GM19324 (cell line): ENCODE data around the gene WDR64.
"Not testable (repeated sequence)": the region's sequence is repeated elsewhere in the genome, so short reads cannot be mapped to it uniquely, and the experiment has no call there.

Experiments used
- ATAC-seq: cut with Tn5 transposase; IDR thresholded peaks from one replicate; pipeline ENCODE4 v1.9.1; 2021; ENCODE audit warnings: mild to moderate bottlenecking, moderate library complexity; ENCODE audit not compliant: unreplicated experiment, low FRiP score

WDR64 gene

DNA sequence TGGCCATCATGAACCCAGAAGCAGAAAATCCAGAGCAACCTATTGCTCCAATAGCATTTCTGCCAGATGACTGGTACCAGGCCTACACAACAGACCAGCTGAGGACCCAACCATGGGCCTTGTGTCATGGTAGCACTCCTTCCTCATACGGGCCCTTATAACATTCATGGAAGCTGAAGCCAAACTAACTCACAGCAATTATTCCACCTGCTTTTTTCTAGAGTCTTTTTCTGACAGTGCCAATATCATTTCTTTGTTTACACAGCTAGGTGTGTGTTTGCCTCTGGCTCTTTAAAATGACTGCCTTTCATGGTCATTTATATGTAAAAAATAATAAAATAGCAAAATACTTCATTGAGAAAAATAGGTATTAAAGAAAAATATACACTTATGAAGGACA lies 3.9 kb upstream of the WDR64 start:
- no peak for ATAC-seq

- no peak for ATAC-seq
These were observed 1.9 kb downstream of the WDR64 start for GRCh38 chr1:241654019-241654418.

GRCh38 chr1:241654641-241655040 lies 2.6 kb downstream of the WDR64 start:
- no peak for ATAC-seq

DNA sequence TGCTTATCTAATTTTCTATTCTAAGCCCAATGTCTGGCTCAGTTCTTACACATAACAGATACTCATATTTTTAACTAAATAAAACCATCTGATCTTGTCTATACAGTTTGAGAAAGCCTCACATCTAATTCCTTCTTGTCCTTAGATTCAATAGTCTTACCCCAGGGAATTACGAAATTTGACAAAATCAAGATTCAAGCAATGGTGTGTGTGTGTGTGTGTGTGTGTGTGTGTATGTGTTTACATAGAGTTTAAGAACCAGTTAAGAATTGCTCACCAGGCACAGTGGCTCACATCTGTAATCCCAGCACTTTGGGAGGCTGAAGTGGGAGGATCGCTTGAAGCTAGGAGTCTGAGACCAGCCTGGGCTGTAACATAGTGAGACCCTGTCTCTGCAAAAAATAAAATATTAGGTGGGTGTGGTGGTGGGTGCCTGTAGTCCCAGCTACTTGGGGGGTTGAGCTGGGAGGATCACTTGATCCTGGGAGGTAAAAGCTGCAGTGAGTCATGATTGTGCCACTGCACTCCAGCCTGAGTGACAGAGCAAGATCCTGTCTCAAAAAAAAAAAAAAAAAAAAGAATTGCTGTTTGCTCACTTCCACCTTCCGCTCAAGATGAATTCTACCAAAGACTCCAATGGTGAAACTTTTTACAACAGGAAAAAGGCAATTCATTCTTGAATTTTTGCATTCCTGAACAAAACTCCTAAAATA lies 6.2 kb downstream of the WDR64 start:
- no peak for ATAC-seq

GRCh38 chr1:241659016-241659415 lies 6.9 kb downstream of the WDR64 start:
- not testable (repeated sequence) for ATAC-seq

DNA sequence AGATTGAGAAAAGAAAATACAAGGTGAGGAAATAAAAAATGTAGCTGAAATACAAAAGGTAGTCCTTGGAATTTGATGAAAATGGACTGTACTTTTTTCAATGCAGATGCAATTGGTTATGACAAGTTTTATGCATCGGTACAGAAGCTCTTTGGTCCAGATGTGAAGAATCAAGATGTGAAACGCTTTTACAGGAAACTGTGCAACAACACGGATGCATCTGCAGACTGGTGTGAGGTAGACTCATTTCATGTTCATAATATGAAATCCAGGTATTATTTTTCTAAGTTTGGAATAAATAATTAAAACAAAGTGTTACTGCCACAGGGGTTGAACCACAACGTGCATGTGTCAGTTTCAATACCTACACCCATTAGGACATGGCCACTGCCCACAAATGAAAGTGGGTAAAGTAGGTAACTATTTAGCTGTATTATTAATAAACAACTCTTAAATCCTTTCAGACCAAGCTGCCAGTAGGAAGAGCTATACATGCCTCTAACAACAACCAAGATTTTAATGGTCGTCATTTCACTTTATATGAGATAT lies 8.4 kb downstream of the WDR64 start:
- ATAC-seq = no peak

GRCh38 chr1:241666419-241666818 lies 14.3 kb downstream of the WDR64 start:
- ATAC-seq = no peak

DNA sequence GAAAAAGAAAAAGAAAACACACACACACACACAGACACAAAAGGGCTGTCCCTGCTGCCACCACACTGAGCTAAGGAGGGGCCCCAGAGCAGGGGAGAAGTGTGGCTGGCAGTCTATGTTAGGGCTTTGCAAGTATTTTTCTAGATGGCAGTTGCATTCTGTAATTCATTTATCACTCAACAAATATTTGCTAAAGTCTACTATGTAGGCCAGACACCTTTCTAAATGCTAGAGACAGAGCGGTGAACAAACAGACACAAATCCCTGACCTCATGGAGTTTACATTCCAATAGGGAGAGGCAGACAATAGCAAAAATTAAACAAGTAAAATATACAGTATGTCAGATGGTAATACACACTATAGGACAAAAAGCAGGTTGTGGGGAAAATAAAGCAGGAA lies 20.2 kb downstream of the WDR64 start:
- ATAC-seq = no peak

- ATAC-seq = no peak
These were observed 22.8 kb downstream of the WDR64 start for GRCh38 chr1:241674805-241675384.

DNA sequence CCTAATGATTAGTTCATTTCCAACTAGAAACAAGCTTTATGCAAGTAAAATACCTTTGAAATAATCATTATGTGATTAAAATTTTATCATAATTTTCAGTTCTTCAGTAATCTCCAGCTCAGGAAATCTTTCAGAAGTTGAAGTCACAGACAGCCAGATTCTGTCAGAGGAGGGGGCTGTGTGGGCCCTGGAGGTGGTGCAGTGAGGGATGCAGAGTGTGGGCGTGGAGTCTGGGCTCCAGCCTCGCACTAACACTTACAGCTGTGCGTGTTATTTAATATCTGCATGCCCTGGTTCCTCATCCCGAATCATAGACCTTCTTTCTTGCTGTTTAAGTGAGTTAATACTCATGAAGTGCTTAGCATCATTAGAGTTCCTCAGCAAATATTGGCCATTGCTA lies 23.9 kb downstream of the WDR64 start:
- ATAC-seq = no peak

GRCh38 chr1:241677201-241677600 lies 25.1 kb downstream of the WDR64 start:
- peak; percentile 90 for ATAC-seq

DNA sequence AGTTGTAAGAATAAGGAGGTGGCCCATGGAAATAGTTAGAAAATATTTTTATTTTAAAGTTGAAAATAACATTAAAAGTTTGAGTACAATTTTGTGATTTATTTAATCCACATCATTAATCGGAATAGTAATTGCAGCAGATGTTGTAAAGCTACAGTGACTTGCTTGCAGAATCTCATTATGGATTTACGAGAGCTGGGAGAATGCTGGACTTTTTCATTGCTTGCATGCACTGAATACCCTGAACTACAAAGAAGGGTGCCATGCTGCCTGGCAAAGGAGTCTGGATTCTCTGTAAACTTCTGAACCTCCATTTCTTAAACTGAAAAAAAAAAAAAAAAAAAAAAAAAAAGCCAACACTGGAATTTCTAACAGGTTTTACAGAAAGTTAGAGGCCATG lies 26.5 kb downstream of the WDR64 start:
- ATAC-seq = no peak

GRCh38 chr1:241679404-241679803 lies 27.3 kb downstream of the WDR64 start:
- ATAC-seq = no peak

GRCh38 chr1:241679961-241680360 lies 27.9 kb downstream of the WDR64 start:
- ATAC-seq = no peak

GRCh38 chr1:241681861-241682448 lies 29.9 kb downstream of the WDR64 start:
- not testable (repeated sequence) for ATAC-seq

- no peak for ATAC-seq
These were observed 30.8 kb downstream of the WDR64 start for GRCh38 chr1:241682921-241683320.

- ATAC-seq = no peak
These were observed 32.0 kb downstream of the WDR64 start for GRCh38 chr1:241684108-241684507.

DNA sequence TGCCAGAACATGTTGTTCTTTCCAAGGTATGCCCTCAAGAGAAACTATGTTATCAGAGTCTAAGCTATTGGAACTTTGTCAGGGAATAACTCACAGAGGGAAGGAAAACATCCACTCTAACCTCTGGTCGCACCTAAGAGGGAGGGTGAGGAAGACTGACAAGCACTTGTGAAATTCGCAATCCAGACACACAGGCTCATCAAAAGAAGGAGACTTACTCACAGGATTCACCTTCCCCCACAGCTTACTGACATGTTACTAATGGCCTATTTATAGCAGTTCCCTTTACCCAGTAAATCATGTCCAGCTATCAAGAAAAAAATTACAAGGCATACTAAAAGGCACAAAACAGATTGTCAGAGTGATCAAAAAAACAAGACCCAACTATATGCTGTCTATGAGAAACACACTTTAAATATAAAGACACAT lies 36.9 kb downstream of the WDR64 start:
- no peak for ATAC-seq

DNA sequence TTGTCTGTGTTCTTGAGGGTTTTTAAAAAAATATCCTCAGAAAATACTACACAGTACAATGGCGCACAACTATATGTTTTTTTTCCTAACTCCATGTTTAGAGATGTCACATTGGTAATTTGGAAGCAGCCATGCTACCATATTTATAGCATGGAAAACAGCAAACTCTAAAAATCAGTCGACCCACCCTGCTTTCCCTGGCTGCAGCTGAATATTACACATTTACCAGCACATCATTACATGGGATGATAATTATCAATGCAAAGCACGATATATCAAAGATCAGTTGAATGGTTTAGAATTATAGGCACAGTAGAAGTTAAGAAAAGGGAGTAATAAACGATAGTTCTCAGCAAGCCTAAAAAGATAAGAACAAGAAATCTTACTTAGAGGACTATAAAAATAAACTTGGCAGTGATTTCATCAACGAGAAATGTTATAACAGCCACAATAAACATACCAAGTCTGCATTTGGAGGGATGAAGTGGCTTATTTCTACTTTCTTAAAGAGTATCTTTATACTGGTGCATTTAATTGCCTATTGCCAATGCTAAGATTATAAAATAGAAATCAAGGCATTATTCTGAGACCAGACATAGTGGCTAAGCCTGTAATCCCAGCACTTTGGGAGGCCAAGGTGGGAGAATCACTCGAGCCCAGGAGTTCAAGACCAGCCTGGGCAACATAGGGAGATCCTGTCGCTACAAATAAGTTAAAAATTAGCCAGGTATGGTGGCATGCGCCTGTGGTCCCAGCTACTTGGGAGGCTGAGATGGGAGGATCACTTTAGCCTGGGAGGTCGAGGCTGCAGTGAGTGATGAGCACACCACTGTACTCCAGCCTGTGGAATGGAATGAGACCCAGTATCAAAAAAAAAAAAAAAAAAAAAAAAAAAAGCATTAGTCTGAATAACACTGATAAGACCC lies 43.4 kb downstream of the WDR64 start:
- ATAC-seq = no peak

- ATAC-seq = no peak
These were observed 44.2 kb downstream of the WDR64 start for GRCh38 chr1:241696172-241696814.
